C1 segment of cervical spinal cord (tissue), 14 donors: ENCODE measurements around the gene LRMDA.
"Not testable (repeated sequence)": the region's sequence is repeated elsewhere in the genome, so short reads cannot be mapped to it uniquely, and the experiment has no call there.

Source experiments
- DNase-seq, 14 donors: peaks; one replicate each; lab custom pipeline; 2025; lab: John Stamatoyannopoulos, UW

Gene LRMDA

DNA sequence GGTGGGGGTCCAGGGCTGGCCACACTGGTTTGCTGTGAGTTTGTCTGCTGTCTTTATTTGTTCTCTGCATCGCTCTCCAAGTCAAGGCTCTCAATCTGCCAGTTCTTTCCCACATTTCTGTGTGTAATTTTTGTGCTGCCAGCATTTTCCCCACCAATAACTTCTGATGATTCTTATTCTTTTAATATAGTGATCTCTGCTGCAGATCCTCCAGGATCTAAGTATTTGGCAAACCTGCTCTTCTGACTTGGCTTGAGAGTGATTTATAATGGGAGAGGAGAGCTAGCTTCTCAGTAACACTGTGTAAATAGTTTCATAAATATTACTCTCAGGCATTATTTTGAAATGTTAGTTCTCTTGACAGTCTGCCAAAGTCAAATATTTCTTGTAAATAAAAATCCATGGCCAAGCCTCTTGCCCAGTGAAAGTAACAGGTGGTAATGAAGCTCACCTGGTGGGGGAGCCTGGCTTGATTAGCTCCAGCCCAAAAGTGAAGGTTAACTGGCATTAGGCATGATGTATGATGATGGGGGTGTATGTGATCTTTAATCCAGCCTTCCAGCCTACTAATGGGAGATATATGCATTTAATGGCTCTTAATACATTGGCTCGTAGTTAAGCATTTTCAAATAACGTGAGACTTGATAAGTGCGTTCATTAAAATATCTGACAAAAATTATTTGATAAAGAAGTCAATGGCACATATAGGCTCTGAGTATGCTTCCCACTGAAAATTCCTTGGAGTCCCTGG lies 1150.3 kb downstream of the LRMDA start:
- DNase-seq = no peak

DNA sequence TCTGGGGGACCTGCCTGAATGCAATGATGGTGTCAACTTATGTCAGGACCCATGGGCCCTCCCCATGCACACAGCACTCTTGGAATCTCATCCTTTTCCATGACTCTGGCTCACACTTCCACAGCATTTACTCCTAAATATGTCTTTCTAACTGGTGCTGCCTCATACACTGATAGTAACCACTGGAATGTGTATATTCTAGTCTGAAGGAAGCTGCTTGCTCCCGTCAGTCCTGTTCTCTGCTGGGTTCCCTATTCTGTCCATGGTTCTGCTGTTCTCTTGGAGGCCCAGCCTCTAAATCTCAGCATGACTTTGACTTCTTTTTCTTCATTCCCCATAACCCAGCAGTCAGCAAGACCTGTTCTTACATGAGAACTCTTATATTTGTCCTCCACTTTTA lies 1151.1 kb downstream of the LRMDA start:
- no peak for DNase-seq

DNA sequence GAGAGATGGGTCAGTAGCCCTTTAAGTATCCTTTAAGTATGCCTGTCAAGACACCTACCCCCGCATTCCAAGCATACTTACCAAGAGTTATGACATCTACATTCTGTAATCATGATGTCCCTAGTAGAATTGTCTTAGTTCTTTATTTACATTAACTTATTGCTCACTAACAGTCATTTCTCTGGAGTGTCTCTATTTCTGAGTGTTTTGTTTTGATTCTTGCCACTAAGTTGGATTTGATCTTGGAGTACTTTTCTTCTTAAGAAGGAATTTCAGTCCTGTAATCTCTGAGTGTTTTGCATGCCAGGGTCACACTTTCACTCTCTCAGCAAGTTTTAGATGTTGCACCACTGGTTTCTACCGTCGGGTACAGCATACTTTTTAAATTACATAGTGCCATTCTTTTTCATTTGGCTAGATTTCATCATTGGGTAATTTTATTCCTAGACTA lies 1152.3 kb downstream of the LRMDA start:
- DNase-seq = no peak

DNA sequence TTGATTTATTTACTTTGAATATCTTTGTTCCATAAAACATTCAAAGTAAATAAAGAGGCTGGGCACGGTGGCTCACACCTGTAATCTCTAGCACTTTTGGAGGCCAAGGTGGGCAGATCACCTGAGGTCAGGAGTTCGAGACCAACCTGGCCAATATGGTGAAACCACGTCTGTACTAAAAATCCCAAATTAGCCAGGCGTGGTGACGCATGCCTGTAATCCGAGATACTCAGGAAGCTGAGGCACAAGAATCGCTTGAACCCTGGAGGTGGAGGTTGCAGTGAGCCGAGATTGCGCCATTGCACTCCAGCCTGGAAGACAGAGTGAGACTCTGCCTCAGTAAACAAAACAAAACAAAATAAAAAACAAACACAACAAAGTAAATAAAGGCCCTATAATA lies 1153.0 kb downstream of the LRMDA start:
- not testable (repeated sequence) for DNase-seq
